A673 (cell line): Measurements from ENCODE around the gene SGF29. TPM values are rescaled to one million over a fixed set of nuclear protein-coding genes. Genes with fewer than 3 reads are reported as not detected.

Experiments used
- BruUV-seq: library from RNA; stranded (reverse); fragments of 400-500 nt; replicated peaks from 2 replicates; lab custom pipeline; 2021; lab: Mats Ljungman, UMichigan
- CTCF ChIA-PET: fragments of 300-600 bp; sonication (Branson Sonifier 250); formaldehyde crosslinking; loops from one replicate; lab custom pipeline; 2022; ENCODE audit warnings: antibody characterized with exemption; lab: Charles Lee
- POLR2A ChIA-PET: fragments of 300-600 bp; sonication (Branson Sonifier 250); formaldehyde crosslinking; loops from one replicate; lab custom pipeline; 2022; ENCODE audit warnings: antibody characterized with exemption; ENCODE audit not compliant: low non-redundant PET; lab: Charles Lee
- DNase-seq: peaks from one replicate; pipeline ENCODE4 v3.0.0-alpha.2; 2015; ENCODE audit warnings: low spot score
- H3K27ac ChIP-seq: fragments of 200-600 bp; sonication (generic); 2 replicates; pipeline ENCODE4 v1.5.1; 2016; ENCODE audit warnings: mixed run types, low read depth, mild to moderate bottlenecking, mixed read lengths, antibody characterized with exemption, low read length; ENCODE audit not compliant: poor library complexity, severe bottlenecking
- H3K27me3 ChIP-seq: fragments of 200-600 bp; sonication (generic); replicated peaks from 2 replicates; pipeline ENCODE4 v1.6.1; 2017; ENCODE audit warnings: mixed run types, low read depth, mild to moderate bottlenecking, mixed read lengths, antibody characterized with exemption, low read length; ENCODE audit not compliant: insufficient read depth, poor library complexity
- H3K36me3 ChIP-seq: fragments of 200-600 bp; sonication (generic); 2 replicates; pipeline ENCODE4 v1.6.1; 2016; ENCODE audit warnings: mixed run types, mild to moderate bottlenecking, mixed read lengths, antibody characterized with exemption, low read length; ENCODE audit not compliant: insufficient read depth, poor library complexity, severe bottlenecking
- H3K4me1 ChIP-seq: fragments of 200-600 bp; sonication (generic); 2 replicates; pipeline ENCODE4 v1.6.1; 2017; ENCODE audit warnings: mixed run types, mild to moderate bottlenecking, mixed read lengths, antibody characterized with exemption, low read length; ENCODE audit not compliant: insufficient read depth, poor library complexity, severe bottlenecking
- H3K4me3 ChIP-seq: fragments of 200-600 bp; sonication (generic); 2 replicates; pipeline ENCODE4 v1.5.1; 2016; ENCODE audit warnings: low read depth, mixed run types, mild to moderate bottlenecking, mixed read lengths, low read length; ENCODE audit not compliant: poor library complexity, severe bottlenecking
- H3K9me3 ChIP-seq: fragments of 200-600 bp; sonication (generic); 2 replicates; pipeline ENCODE4 v1.6.1; 2016; ENCODE audit warnings: mixed run types, low read depth, mild to moderate bottlenecking, mixed read lengths, antibody characterized with exemption, low read length; ENCODE audit not compliant: poor library complexity, severe bottlenecking
- EZH2 ChIP-seq: fragments of 200-600 bp; sonication (generic); IDR thresholded peaks from 2 replicates; pipeline ENCODE4 v1.6.1; 2017; ENCODE audit warnings: borderline replicate concordance, low read depth, mild to moderate bottlenecking, mixed read lengths, antibody characterized with exemption, low read length; ENCODE audit not compliant: poor library complexity, severe bottlenecking
- intact Hi-C: fragments of 100-400 bp; cut with micrococcal nuclease; formaldehyde crosslinking; loops from one replicate; pipeline ENCODE4 v1.10.0; 2022; ENCODE audit not compliant: unreplicated experiment
- total RNA-seq: library from RNA; stranded (reverse); gene quantifications from 2 replicates; pipeline ENCODE4 v1.2.3, GENCODE V29; 2021
- TF ChIP-seq, protein P1 (sequence below): fragments of 300-800, 200-600 bp; sonication (generic); conservative IDR thresholded peaks from 2 replicates; pipeline ENCODE4 v1.5.1; 2017; ENCODE audit warnings: low read depth, mild to moderate bottlenecking, antibody characterized with exemption, low read length, moderate library complexity, mixed read lengths

Gene SGF29
- total RNA-seq, 1 experiment from 2014 or later, result 42.3 TPM

DNA sequence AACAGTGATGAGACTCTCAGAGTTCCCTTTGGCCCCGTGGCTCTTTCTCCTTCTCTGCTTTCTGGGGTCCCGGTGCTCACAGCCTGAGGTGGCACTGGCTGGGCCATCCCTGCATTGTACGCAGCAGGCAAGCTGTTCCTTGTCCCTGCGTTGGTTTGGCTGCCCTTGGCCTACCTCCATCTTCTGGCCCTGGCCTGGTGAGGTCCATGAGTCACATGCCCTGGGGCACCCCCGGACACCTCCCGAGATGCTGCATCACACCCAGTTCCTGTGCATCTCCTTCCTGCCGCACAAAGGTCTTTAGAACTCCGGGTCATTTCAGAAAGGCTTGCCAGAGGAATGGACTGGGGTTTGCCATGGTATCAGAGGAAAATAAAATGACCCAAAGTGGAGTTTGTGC, 33.7 kb downstream of the SGF29 start:
- POLR2A ChIA-PET, result no interaction called here
- no TSS peak for BruUV-seq
- CTCF ChIA-PET, result no interaction called here

DNA sequence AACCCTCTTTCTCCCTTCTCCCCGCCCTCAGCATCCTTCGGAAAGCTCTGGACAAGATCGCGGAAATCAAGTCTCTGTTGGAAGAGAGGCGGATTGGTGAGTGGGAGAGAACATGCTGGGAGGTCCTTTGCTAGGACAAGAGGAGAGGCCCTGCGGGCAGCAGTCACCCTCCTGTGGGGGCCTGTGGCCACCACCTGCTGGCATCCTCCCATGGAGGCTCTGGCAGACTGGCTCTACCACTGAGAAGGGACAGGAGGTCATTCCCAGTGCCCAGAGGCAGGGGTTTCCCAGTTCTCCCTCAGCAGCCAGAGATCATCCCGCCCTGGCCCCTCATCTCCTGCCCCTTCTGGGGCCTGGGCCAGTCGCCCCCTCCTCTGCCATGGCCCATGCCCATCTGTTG, 35.3 kb downstream of the SGF29 start:
- H3K4me1 ChIP-seq, result no peaks in the 10 kb centered on the region
- no TSS peak for BruUV-seq
- intact Hi-C loops, result no loop called here

More for the DNA sequence above, 33.7 kb downstream of the SGF29 start:
- no peak for TF ChIP-seq EZH2
- TF ChIP-seq, protein P1, sequence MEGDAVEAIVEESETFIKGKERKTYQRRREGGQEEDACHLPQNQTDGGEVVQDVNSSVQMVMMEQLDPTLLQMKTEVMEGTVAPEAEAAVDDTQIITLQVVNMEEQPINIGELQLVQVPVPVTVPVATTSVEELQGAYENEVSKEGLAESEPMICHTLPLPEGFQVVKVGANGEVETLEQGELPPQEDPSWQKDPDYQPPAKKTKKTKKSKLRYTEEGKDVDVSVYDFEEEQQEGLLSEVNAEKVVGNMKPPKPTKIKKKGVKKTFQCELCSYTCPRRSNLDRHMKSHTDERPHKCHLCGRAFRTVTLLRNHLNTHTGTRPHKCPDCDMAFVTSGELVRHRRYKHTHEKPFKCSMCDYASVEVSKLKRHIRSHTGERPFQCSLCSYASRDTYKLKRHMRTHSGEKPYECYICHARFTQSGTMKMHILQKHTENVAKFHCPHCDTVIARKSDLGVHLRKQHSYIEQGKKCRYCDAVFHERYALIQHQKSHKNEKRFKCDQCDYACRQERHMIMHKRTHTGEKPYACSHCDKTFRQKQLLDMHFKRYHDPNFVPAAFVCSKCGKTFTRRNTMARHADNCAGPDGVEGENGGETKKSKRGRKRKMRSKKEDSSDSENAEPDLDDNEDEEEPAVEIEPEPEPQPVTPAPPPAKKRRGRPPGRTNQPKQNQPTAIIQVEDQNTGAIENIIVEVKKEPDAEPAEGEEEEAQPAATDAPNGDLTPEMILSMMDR, result no peak
- no peak for DNase-seq
- no peak overlapping the region for H3K4me3 ChIP-seq
- H3K27ac ChIP-seq, result no peak overlapping the region
- no peaks in the 10 kb centered on the region for H3K4me1 ChIP-seq
- intact Hi-C loops, result no loop called here
- no peaks in the 10 kb centered on the region for H3K27me3 ChIP-seq
- peaks cover 3% of the 10 kb centered on the region for H3K36me3 ChIP-seq
- no peaks in the 10 kb centered on the region for H3K9me3 ChIP-seq

DNA sequence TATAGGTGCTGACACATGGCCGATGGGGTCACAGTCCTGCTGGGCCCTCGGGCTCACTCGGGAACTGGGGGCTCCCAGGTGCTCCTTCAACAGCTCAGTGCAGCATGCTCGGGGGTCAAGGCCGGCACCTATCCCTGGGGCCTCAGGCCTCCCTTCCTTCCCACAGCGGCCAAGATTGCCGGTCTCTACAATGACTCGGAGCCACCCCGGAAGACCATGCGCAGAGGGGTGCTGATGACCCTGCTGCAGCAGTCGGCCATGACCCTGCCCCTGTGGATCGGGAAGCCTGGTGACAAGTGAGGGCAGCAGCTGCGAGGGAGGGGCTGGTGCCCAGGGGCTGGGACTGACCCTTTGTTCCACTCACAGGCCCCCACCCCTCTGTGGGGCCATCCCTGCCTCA, 36.2 kb downstream of the SGF29 start:
- TF ChIP-seq EZH2, result no peak
- TF ChIP-seq, protein P1, result no peak
- Histone ChIP-seq H3K9me3 (no peaks in the 10 kb centered on the region), H3K27ac (no peak overlapping the region), H3K4me1 (no peaks in the 10 kb centered on the region), H3K36me3 (peaks cover 3% of the 10 kb centered on the region), H3K27me3 (no peaks in the 10 kb centered on the region), H3K4me3 (no peak overlapping the region)
- intact Hi-C loops, result no loop called here
- POLR2A ChIA-PET, result no interaction called here
- CTCF ChIA-PET, result no interaction called here
- no peak for DNase-seq
- BruUV-seq, result no TSS peak

More for the DNA sequence above, 35.3 kb downstream of the SGF29 start:
- CTCF ChIA-PET, result no interaction called here
- no peak overlapping the region for H3K27ac ChIP-seq
- POLR2A ChIA-PET, result no interaction called here
- no peak overlapping the region for H3K4me3 ChIP-seq
- TF ChIP-seq EZH2, result no peak
- TF ChIP-seq, protein P1, result no peak
- H3K9me3 ChIP-seq, result no peaks in the 10 kb centered on the region
- peaks cover 3% of the 10 kb centered on the region for H3K36me3 ChIP-seq
- no peak for DNase-seq
- H3K27me3 ChIP-seq, result no peaks in the 10 kb centered on the region
